HG02885 (cell line): Measurements from ENCODE around the gene ME3.
"Not testable (repeated sequence)": the region's sequence is repeated elsewhere in the genome, so short reads cannot be mapped to it uniquely, and the experiment has no call there.

Source experiments
- ATAC-seq: cut with Tn5 transposase; IDR thresholded peaks from one replicate; pipeline ENCODE4 v1.9.1; 2021; ENCODE audit warnings: mild to moderate bottlenecking; ENCODE audit not compliant: unreplicated experiment, poor library complexity

The ME3 gene

GRCh38 chr11:86668929-86669328 lies 3.5 kb downstream of the ME3 start:
- ATAC-seq, result no peak

GRCh38 chr11:86666193-86666592 lies 6.2 kb downstream of the ME3 start:
- ATAC-seq, result no peak

GRCh38 chr11:86664930-86665329 lies 7.5 kb downstream of the ME3 start:
- ATAC-seq, result no peak

GRCh38 chr11:86663761-86664160 lies 8.7 kb downstream of the ME3 start:
- no peak for ATAC-seq

GRCh38 chr11:86663291-86663690 lies 9.1 kb downstream of the ME3 start:
- ATAC-seq, result no peak

- ATAC-seq, result no peak
These were observed 11.7 kb downstream of the ME3 start for GRCh38 chr11:86660736-86661135.

GRCh38 chr11:86660088-86660487 lies 12.3 kb downstream of the ME3 start:
- no peak for ATAC-seq

- no peak for ATAC-seq
These were observed 13.9 kb downstream of the ME3 start for GRCh38 chr11:86658534-86658933.

GRCh38 chr11:86645212-86645611 lies 27.2 kb downstream of the ME3 start:
- ATAC-seq, result not testable (repeated sequence)

GRCh38 chr11:86644291-86644690 lies 28.1 kb downstream of the ME3 start:
- ATAC-seq, result no peak

GRCh38 chr11:86641537-86642261 lies 30.7 kb downstream of the ME3 start:
- no peak for ATAC-seq

GRCh38 chr11:86639137-86639536 lies 33.3 kb downstream of the ME3 start:
- ATAC-seq, result no peak

- ATAC-seq, result no peak
These were observed 33.7 kb downstream of the ME3 start for GRCh38 chr11:86638673-86639072.

GRCh38 chr11:86637988-86638387 lies 34.4 kb downstream of the ME3 start:
- ATAC-seq, result no peak

GRCh38 chr11:86636275-86636674 lies 36.1 kb downstream of the ME3 start:
- ATAC-seq, result no peak

GRCh38 chr11:86632499-86633269 lies 39.7 kb downstream of the ME3 start:
- no peak for ATAC-seq

GRCh38 chr11:86630229-86630981 lies 42.0 kb downstream of the ME3 start:
- ATAC-seq, result no peak

- no peak for ATAC-seq
These were observed 43.2 kb downstream of the ME3 start for GRCh38 chr11:86629045-86629706.

GRCh38 chr11:86627776-86628455 lies 44.5 kb downstream of the ME3 start:
- no peak for ATAC-seq

GRCh38 chr11:86625981-86626380 lies 46.4 kb downstream of the ME3 start:
- no peak for ATAC-seq
